Measurements from ENCODE around the gene SUN2. TPM values are rescaled to one million over a fixed set of nuclear protein-coding genes. Genes with fewer than 3 reads are reported as not detected.

The SUN2 gene
- total RNA-seq, 2 experiments from 2014 or later: 120 to 121 TPM

DNA sequence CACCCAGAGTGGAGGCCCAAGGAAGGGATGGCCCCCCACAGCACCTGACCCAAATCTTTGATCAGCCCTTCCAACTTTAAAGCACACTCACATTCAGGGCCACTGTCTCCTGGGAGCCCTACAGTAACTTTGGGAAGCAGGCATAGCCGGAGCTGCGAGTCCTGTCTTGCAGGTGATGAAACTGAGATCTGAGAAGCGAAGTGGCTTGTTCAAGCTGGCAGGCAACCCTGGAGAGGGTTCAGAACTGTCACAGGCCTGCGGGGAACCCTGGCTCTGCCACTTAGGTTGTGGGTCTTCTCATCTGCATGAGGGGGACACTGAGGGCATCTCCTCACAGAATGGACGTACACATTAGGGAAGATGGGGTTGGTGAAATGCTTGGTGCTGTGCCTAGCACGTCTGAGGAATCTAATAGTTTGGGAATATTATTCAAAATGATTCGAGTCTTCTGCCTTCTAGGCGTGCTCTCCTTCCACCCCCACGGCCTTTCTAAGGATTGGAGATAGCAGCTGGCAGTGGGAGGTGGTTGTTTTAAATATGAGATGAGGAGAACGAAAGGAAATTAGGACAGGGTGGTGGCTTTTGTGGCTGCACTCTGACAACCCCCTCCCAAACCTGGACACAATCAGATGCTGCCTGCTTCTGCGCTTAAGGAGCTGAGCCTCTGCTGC lies 18.8 kb upstream of the SUN2 start:
- Mint-ChIP-seq H3K27ac (no peak overlapping the region), H3K36me3 (ENCODE audit: low read depth) (no peaks in the 10 kb centered on the region), H3K27me3 (ENCODE audit: low read depth) (no peaks in the 10 kb centered on the region), H3K9me3 (no peaks in the 10 kb centered on the region), H3K4me1 (ENCODE audit: low read depth) (no peaks in the 10 kb centered on the region), H3K4me3 (no peak overlapping the region)
- no peak for DNase-seq
- CTCF ChIA-PET: interaction anchor here (0.6 kb wide), 1 partner anchor 569 kb away, joined by 3 read pairs; no protein-coding TSS in a partner anchor
- intact Hi-C loops (cut with micrococcal nuclease): no loop called here

DNA sequence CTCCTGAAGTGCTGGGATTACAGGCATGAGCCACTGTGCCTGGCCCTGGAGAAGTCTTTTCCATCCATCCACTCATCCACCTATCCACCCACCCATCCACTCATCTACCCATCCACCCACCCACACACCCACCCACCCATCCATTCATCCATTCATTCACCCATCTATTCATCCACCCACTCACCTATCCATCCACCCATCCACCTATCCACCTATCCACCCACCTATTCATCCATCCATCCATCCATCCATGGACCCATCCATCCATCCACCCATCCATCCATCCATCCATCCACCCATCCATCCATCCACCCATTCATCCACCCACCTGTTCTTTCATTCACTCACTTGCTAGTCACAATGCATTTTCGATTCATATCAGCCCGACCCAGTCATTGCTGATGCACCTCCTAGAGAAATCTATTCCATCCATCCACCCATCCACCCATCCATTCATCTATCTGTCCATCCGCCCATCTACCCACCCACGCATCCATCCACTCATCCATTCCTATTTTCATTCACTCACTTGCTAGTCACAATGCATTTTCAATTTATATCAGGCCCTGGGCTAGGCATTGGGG lies 17.7 kb upstream of the SUN2 start:
- Mint-ChIP-seq H3K27me3 (ENCODE audit: low read depth) (no peaks in the 10 kb centered on the region), H3K9me3 (no peaks in the 10 kb centered on the region), H3K27ac (no peak overlapping the region), H3K4me1 (ENCODE audit: low read depth) (peaks cover 5% of the 10 kb centered on the region), H3K36me3 (ENCODE audit: low read depth) (no peaks in the 10 kb centered on the region), H3K4me3 (no peak overlapping the region)
- DNase-seq: no peak
- intact Hi-C loops (cut with micrococcal nuclease): no loop called here
- CTCF ChIA-PET: no interaction called here

DNA sequence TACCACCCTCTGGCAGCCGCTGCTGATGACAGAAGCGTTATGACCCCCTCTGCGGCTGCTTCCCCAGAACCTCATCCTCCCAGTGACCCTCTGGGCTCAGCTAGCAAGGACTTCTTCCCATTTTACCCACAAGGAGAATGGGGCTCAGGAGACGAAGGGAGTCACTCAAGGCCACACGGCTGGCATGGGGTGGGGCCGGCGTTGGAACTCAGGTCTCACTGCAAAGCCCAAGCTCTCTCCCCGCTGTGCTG lies 16.8 kb upstream of the SUN2 start:
- no peak overlapping the region for H3K4me3 Mint-ChIP-seq
- peaks cover 5% of the 10 kb centered on the region for H3K4me1 Mint-ChIP-seq (ENCODE audit: low read depth)
- no peak for DNase-seq
- CTCF ChIA-PET: interaction anchor here (1.0 kb wide), 1 partner anchor 97 kb away, joined by 3 read pairs; no protein-coding TSS in a partner anchor
- no peaks in the 10 kb centered on the region for H3K9me3 Mint-ChIP-seq
- no peaks in the 10 kb centered on the region for H3K27me3 Mint-ChIP-seq (ENCODE audit: low read depth)
- H3K36me3 Mint-ChIP-seq (ENCODE audit: low read depth): no peaks in the 10 kb centered on the region
- no peak overlapping the region for H3K27ac Mint-ChIP-seq
- intact Hi-C loops (cut with micrococcal nuclease): no loop called here

DNA sequence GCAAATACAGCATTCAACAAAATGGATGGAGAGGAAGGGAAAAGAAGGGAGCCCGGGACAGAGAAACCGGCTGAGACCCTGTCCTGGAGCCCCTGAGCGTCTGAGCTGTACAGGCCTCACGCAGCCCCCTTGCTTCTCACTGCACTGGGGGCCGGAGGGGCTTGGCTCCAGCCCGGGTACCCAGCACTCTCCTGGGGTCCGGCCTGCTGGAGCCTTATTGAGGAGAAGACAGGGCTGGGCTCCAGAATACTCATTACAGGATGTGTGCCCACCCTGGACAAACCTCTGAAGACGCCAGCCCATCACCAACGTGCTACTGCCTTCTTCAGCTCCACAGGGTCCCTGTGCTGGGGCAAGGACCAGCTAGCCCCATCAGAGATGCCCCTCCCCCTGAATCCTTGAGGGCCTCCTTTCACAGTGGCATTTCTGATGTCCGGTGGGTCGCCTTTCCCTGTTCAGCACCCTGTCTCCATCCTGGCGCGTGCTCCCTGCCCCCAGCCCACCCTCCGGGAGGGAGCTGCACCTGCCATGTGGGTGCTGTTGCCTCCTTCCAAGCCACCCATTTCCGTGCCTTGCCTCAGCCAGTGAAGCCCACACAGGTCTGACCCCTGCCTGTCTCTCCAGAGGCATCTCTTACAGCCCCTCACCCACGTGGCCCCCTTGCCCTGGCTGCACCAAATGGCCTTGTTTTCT lies 14.6 kb upstream of the SUN2 start:
- peaks cover 5% of the 10 kb centered on the region for H3K4me1 Mint-ChIP-seq (ENCODE audit: low read depth)
- no peak for DNase-seq
- H3K4me3 Mint-ChIP-seq: no peak overlapping the region
- H3K27ac Mint-ChIP-seq: no peak overlapping the region
- no peaks in the 10 kb centered on the region for H3K27me3 Mint-ChIP-seq (ENCODE audit: low read depth)
- H3K9me3 Mint-ChIP-seq: no peaks in the 10 kb centered on the region
- no peaks in the 10 kb centered on the region for H3K36me3 Mint-ChIP-seq (ENCODE audit: low read depth)
- CTCF ChIA-PET: interaction anchor here (0.6 to 2.0 kb wide), 3 partner anchors 45 to 233 kb away, joined by 3 to 13 read pairs (median 8); no protein-coding TSS in a partner anchor
- intact Hi-C loops (cut with micrococcal nuclease): no loop called here

DNA sequence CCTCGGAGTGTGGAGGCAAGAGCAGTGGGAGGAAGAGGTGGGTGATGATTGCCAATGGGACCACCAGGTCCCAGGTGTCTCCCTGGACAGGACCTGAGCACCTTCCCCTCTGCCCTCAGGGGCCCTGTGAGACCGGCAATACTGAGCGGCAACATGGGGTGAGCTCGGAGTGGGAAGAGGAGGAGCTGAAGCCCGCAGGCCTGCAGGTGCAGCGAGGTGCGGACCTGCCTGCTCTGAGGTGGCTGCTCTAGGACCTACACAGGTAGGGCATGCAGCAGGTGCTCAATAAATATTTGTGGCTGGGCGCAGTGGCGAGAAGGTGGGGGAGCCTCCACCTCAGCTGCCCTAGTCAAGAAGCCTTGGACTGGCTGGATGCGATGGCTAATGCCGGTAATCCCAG lies 12.2 kb upstream of the SUN2 start:
- Mint-ChIP-seq H3K9me3 (no peaks in the 10 kb centered on the region), H3K4me1 (ENCODE audit: low read depth) (peaks cover 5% of the 10 kb centered on the region), H3K27me3 (ENCODE audit: low read depth) (no peaks in the 10 kb centered on the region), H3K4me3 (no peak overlapping the region), H3K36me3 (ENCODE audit: low read depth) (no peaks in the 10 kb centered on the region), H3K27ac (no peak overlapping the region)
- CTCF ChIA-PET: interaction anchor here (0.7 to 3.8 kb wide), 9 partner anchors 9 to 235 kb away, joined by 3 to 27 read pairs (median 5); partner anchors contain the start of gene TOMM22
- DNase-seq: no peak
- intact Hi-C loops (cut with micrococcal nuclease): loop anchor here (2.0 to 5.0 kb wide), 2 partner anchors 234 to 351 kb away; no protein-coding TSS in a partner anchor

DNA sequence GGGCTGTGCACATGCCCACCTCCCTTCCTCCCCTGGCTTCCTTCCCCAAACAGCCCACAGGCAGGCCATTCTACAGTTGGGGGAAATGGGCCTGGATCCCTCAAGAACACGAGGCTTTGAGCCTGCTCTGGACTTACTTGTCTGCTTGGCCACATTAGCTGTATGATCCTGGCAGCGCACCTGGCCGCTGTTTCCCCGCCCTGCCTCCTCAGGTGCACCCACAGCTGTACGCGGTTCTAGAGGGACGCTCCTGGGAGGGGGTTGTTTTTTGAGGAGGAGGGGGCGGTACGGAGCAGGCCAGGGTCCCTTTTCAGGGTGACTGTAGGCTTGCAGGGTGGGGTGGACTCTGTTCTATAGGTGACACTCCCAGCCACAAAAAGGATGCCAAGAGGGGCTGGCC lies 11.5 kb upstream of the SUN2 start:
- Mint-ChIP-seq H3K9me3 (no peaks in the 10 kb centered on the region), H3K36me3 (ENCODE audit: low read depth) (no peaks in the 10 kb centered on the region), H3K27me3 (ENCODE audit: low read depth) (no peaks in the 10 kb centered on the region), H3K4me3 (no peak overlapping the region), H3K27ac (no peak overlapping the region), H3K4me1 (ENCODE audit: low read depth) (peaks cover 5% of the 10 kb centered on the region)
- intact Hi-C loops (cut with micrococcal nuclease): loop anchor here (5.0 kb wide), 1 partner anchor 235 kb away; no protein-coding TSS in a partner anchor
- CTCF ChIA-PET: interaction anchor here (1.3 to 3.8 kb wide), 4 partner anchors 8 to 236 kb away, joined by 4 to 27 read pairs (median 18); no protein-coding TSS in a partner anchor
- DNase-seq: no peak

DNA sequence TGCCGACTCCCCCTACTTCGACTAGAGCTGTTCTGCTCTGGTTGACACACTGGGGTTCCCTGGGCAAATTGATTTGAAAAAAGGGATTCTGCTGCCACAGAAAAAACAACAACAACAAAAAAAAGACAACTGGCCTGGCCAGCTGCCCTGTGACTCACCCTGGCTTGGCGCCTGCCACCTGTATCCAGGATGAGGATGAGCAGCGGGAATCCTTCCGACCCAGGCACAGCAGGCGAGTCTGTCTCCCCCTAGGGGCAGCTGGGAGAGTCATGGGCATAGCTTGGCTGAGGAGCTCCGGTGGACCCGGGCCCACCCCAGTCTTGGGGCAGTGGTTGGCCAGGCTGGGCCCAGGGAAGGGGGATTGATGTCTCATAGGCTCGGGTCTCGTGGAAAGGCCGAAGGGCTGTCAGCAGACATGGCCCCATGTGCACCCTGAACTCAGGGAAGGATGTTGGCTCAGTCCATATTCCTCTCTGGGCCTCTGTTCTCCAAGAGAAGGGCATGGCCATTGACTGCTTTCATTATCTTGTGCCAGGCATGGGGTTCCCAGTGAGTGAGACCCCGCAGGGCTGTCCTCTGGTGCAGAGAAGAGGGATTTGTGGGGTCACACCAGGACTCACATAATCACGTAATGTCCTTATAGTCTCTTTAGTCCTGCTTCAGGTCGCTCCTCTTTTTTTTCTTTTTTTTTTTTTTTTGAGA lies 10.4 kb upstream of the SUN2 start:
- intact Hi-C loops (cut with micrococcal nuclease): loop anchor here (1.0 to 5.0 kb wide), 2 partner anchors 33 to 236 kb away; no protein-coding TSS in a partner anchor

DNA sequence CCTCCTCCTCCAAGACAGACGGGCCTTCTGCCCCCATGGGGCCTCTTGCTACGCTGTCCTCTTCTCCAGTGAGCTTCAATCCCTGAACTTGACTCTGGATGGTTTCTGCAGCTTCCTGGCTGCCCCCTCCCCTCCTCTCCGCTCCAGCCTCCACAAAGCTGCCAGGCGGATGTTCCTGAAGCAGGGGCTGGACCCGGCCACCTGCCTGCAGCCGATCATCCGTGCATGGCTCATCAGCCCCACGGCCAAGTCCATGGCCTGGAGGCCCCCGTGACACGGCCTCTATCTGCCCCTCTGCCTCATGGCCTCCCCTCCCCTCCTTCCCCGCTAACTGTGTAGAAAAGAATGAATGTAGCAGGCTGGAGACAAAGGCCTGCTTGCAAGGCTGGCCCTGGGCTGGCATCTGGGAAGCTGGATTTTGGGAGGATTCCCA lies 6.8 kb upstream of the SUN2 start:
- Mint-ChIP-seq H3K4me1 (ENCODE audit: low read depth) (peaks cover 12% of the 10 kb centered on the region), H3K27me3 (ENCODE audit: low read depth) (no peaks in the 10 kb centered on the region), H3K36me3 (ENCODE audit: low read depth) (no peaks in the 10 kb centered on the region), H3K4me3 (no peak overlapping the region), H3K27ac (no peak overlapping the region), H3K9me3 (no peaks in the 10 kb centered on the region)
- CTCF ChIA-PET: interaction anchor here (0.6 to 1.6 kb wide), 4 partner anchors 38 to 285 kb away, joined by 3 to 4 read pairs (median 4); no protein-coding TSS in a partner anchor
- intact Hi-C loops (cut with micrococcal nuclease): no loop called here
- DNase-seq: no peak

More for the DNA sequence above, 10.4 kb upstream of the SUN2 start:
- Mint-ChIP-seq H3K4me3 (no peak overlapping the region), H3K36me3 (ENCODE audit: low read depth) (no peaks in the 10 kb centered on the region), H3K27ac (no peak overlapping the region), H3K4me1 (ENCODE audit: low read depth) (peaks cover 5% of the 10 kb centered on the region), H3K27me3 (ENCODE audit: low read depth) (no peaks in the 10 kb centered on the region), H3K9me3 (no peaks in the 10 kb centered on the region)
- peak; percentile 58 for DNase-seq
- CTCF ChIA-PET: interaction anchor here (0.8 to 3.8 kb wide), 13 partner anchors 7 to 103 kb away, joined by 3 to 27 read pairs (median 5); no protein-coding TSS in a partner anchor

DNA sequence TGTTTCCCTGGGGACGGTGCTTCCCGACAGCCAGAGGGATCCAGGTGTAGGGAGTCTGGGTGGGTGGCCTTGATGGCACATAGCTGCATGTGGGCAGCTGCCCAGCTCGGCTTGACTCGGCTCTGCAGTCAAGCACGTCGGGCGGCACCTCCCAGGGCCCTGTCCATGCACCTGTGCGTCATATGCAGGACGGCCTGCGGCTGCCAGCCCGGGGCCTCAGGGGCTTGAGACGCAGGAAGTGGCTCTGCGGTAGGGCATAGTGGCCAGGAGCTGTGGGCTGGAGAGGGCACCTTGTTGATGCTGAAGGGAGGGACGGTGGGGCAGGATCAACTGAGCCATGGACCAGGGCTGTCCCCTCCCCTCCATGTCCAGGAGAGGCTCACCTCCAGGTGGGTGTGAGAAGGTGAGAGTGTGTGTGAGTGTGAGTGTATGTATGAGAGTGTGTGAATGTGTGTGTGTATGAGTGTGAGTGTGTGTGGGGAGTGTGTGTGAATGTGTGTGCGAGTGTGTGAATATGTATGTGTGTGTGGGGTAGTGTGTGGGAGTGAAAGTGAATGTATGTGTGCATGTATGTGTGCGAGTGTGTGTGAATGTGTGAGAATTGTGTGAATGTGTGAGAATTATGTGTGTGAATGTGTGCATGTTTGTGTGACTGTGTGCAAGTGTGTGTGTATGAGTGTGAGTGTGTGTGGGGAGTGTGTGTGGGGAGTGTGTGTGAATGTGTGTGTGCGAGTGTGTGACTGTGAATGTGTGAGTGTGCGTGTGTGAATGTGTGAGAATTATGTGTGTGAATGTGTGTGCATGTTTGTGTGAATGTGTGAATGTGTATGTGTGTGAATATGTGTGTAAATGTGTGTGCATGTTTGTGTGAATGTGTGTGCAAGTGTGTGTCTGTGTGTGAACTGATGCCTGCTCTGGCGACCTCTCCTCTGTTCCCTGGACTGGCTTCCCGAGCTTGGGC lies 5.7 kb upstream of the SUN2 start:
- Mint-ChIP-seq H3K27ac (no peak overlapping the region), H3K36me3 (ENCODE audit: low read depth) (no peaks in the 10 kb centered on the region)
- CTCF ChIA-PET: interaction anchor here (0.6 to 4.1 kb wide), 3 partner anchors 6 to 286 kb away, joined by 4 to 23 read pairs (median 4); no protein-coding TSS in a partner anchor

DNA sequence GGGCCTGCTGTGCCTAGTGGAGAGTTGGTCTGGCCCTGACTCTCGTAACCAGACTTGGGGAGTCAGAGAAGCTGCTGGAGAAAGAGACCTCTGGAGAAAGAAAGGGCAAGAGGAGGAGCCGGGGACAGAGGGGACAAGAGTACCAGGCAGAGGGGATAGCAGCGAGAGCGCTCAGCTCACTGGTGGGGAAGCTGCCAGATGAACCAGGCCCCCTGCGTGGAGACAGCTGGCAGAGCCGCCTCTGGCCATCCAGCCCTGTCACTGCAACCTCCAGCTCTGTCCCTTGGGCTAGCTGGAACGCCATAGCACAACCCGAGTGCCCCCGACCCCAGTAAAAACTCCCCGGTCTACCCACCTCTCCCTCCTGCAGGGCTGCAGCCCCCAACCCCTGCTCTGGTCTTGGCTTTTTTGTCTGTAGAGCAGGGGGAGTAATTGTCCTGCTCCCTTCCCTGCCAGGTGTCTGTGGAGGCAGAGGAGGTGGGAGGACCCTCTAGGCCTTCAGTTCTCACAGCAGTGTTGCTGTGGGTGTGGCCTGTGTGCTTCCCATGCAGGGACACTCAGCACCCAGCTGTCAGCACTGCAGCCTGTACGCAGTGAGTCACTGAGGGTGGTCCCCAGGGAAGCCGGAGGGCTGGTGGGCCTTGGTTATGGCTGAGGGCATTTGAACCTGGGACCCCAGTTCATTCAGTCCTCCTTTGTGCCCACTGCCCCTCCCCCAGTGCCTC lies 4.8 kb upstream of the SUN2 start:
- Mint-ChIP-seq H3K27me3 (ENCODE audit: low read depth) (no peaks in the 10 kb centered on the region), H3K36me3 (ENCODE audit: low read depth) (no peaks in the 10 kb centered on the region), H3K4me1 (ENCODE audit: low read depth) (peaks cover 22% of the 10 kb centered on the region), H3K27ac (no peak overlapping the region), H3K4me3 (no peak overlapping the region), H3K9me3 (no peaks in the 10 kb centered on the region)
- CTCF ChIA-PET: interaction anchor here (4.1 kb wide), 1 partner anchor 7 kb away, joined by 23 read pairs; no protein-coding TSS in a partner anchor
- no peak for DNase-seq
- intact Hi-C loops (cut with micrococcal nuclease): no loop called here

More for the DNA sequence above, 5.7 kb upstream of the SUN2 start:
- Mint-ChIP-seq H3K27me3 (ENCODE audit: low read depth) (no peaks in the 10 kb centered on the region), H3K4me3 (no peak overlapping the region), H3K4me1 (ENCODE audit: low read depth) (peaks cover 22% of the 10 kb centered on the region), H3K9me3 (no peaks in the 10 kb centered on the region)
- intact Hi-C loops (cut with micrococcal nuclease): no loop called here
- DNase-seq: no peak

All from activated naive CD4-positive, alpha-beta T cell treated with anti-CD3 and anti-CD28 coated beads for 36 hours (primary cell).